Natural killer cell treated with Interleukin-12 subunit alpha and Interleukin-12 subunit beta and Interleukin-15 and Interleukin-18, amount 100 ng/mL, for 72 hours (primary cell): ENCODE results near the gene ENSA. TPM values are rescaled to one million over a fixed set of nuclear protein-coding genes. Genes with fewer than 3 reads are reported as not detected.
"Not testable (repeated sequence)": the region's sequence is repeated elsewhere in the genome, so short reads cannot be mapped to it uniquely, and the experiment has no call there.

Experiments used
- ATAC-seq, 2 donors: fragments of 150-1000 bp; cut with Tn5 transposase in 1 of 2; sonication (Bioruptor Pico), chemical (Tn5 transposase) in 1 of 2; 2 replicates each; pipeline ENCODE4 v1.10.0; 2021
- DNase-seq: peaks from one replicate; pipeline ENCODE4 v3.0.0; 2022; ENCODE audit warnings: low spot score
- H3K27ac Mint-ChIP-seq, 2 donors: 1 replicate in 1 of 2; 2 replicates in 1 of 2; pipeline ENCODE4 v1.8.0; 2022; ENCODE audit warnings: mixed read lengths in 2 of 2, mild to moderate bottlenecking in 1 of 2, moderate library complexity in 1 of 2
- H3K27me3 Mint-ChIP-seq, 2 donors: 1 replicate in 1 of 2; 2 replicates in 1 of 2; pipeline ENCODE4 v1.8.0; 2022; ENCODE audit warnings: mixed read lengths in 2 of 2
- H3K36me3 Mint-ChIP-seq: one replicate; pipeline ENCODE4 v1.8.0; 2022; ENCODE audit warnings: mixed read lengths
- H3K4me1 Mint-ChIP-seq, 2 donors: 1 replicate in 1 of 2; 2 replicates in 1 of 2; pipeline ENCODE4 v1.8.0; 2022; ENCODE audit warnings: low read depth in 2 of 2, mixed read lengths in 2 of 2, mild to moderate bottlenecking in 1 of 2
- H3K4me3 Mint-ChIP-seq: one replicate; pipeline ENCODE4 v1.8.0; 2022; ENCODE audit warnings: mixed read lengths
- H3K9me3 Mint-ChIP-seq: 2 replicates; pipeline ENCODE4 v1.8.0; 2022; ENCODE audit warnings: mixed read lengths
- total RNA-seq, 2 donors: library from RNA; stranded (reverse); gene quantifications; one replicate each; pipeline ENCODE4 v1.2.3, GENCODE V29; 2022

ENSA gene
- total RNA-seq, 2 donors from 2014 or later = 214 to 249 TPM

GRCh38 chr1:150575072-150575489 is 54.3 kb downstream of the ENSA start:
- Mint-ChIP-seq H3K27ac (peak overlapping the region; percentile 98 to 100), H3K36me3 (peaks cover 48% of the 10 kb centered on the region), H3K27me3 (no peaks in the 10 kb centered on the region), H3K4me1 (peaks cover 53 to 57% of the 10 kb centered on the region in 2 donors), H3K9me3 (no peaks in the 10 kb centered on the region), H3K4me3 (peak overlapping the region; percentile 92)
- no peak for ATAC-seq
- DNase-seq = no peak

- Mint-ChIP-seq H3K9me3 (no peaks in the 10 kb centered on the region), H3K27me3 (no peaks in the 10 kb centered on the region), H3K36me3 (peaks cover 52% of the 10 kb centered on the region)
Observed at GRCh38 chr1:150574260-150575071, 54.9 kb downstream of the ENSA start.

GRCh38 chr1:150573648-150574071 is 55.8 kb downstream of the ENSA start:
- peaks cover 61 to 67% of the 10 kb centered on the region in 2 donors for H3K4me1 Mint-ChIP-seq
- ATAC-seq = not testable (repeated sequence)

More at GRCh38 chr1:150574260-150575071, 54.9 kb downstream of the ENSA start:
- peak overlapping the region; percentile 92 for H3K4me3 Mint-ChIP-seq
- DNase-seq = no peak
- H3K4me1 Mint-ChIP-seq = peaks cover 55 to 61% of the 10 kb centered on the region in 2 donors
- peak overlapping the region; percentile 98 to 100 for H3K27ac Mint-ChIP-seq
- no peak for ATAC-seq

GRCh38 chr1:150572918-150573647 is 56.3 kb downstream of the ENSA start:
- Mint-ChIP-seq H3K27ac (peak overlapping the region; percentile 98 to 100), H3K4me3 (peak overlapping the region; percentile 92), H3K4me1 (peaks cover 64 to 73% of the 10 kb centered on the region in 2 donors), H3K27me3 (no peaks in the 10 kb centered on the region), H3K36me3 (peaks cover 46% of the 10 kb centered on the region), H3K9me3 (no peaks in the 10 kb centered on the region)
- DNase-seq (no peak), ATAC-seq (no peak)

More at GRCh38 chr1:150573648-150574071, 55.8 kb downstream of the ENSA start:
- H3K36me3 Mint-ChIP-seq = peaks cover 51% of the 10 kb centered on the region
- H3K27ac Mint-ChIP-seq = peak overlapping the region; percentile 98 to 100
- not testable (repeated sequence) for H3K27me3 Mint-ChIP-seq, H3K9me3 Mint-ChIP-seq
- peak overlapping the region; percentile 92 for H3K4me3 Mint-ChIP-seq
- DNase-seq = peak; percentile 60

Other genes with a start within 250 kb of the ENSA start
- gene TARS2, start 142.2 kb downstream of the ENSA start, total RNA-seq = 10 to 100 TPM; 31.5 to 59.9 TPM
- gene ECM1, start 121.5 kb downstream of the ENSA start, total RNA-seq = 1 to 10 TPM; 1.2 to 1.9 TPM
- not detected for gene FALEC, start 113.9 kb downstream of the ENSA start, total RNA-seq
- gene ADAMTSL4, start 80.2 kb downstream of the ENSA start, total RNA-seq = 1 to 10 TPM in 1 of 2 donors, under 1 TPM in 1; 0.48 to 1.0 TPM
- 100 to 1,000 TPM; 199 to 333 TPM for gene MCL1, start 50.0 kb downstream of the ENSA start, total RNA-seq
- 10 to 100 TPM; 14.1 to 18.7 TPM for gene GOLPH3L, start 67.5 kb upstream of the ENSA start, total RNA-seq
- gene HORMAD1, start 91.3 kb upstream of the ENSA start, total RNA-seq = under 1 TPM; 0.43 to 0.64 TPM
- gene CTSS, start 136.2 kb upstream of the ENSA start, total RNA-seq = 100 to 1,000 TPM in 1 of 2 donors, 10 to 100 TPM in 1; 76.2 to 248 TPM
- 1 to 10 TPM; 4.1 to 5.3 TPM for gene CTSK, start 178.6 kb upstream of the ENSA start, total RNA-seq
- 10 to 100 TPM; 38.5 to 40.0 TPM for gene ARNT, start 247.0 kb upstream of the ENSA start, total RNA-seq